PC-3 (cell line): ENCODE results near the gene TUBB. TPM values are rescaled to one million over a fixed set of nuclear protein-coding genes. Genes with fewer than 3 reads are reported as not detected.

ENCODE experiments used
- ATAC-seq: fragments of 200-7000 bp; cut with Tn5 transposase; 2 replicates; pipeline ENCODE4 v1.9.1; 2020; ENCODE audit warnings: mild to moderate bottlenecking, moderate library complexity
- BruUV-seq: library from RNA; stranded (reverse); fragments of 400-500 nt; replicated peaks from 2 replicates; lab custom pipeline; 2021; lab: Mats Ljungman, UMichigan
- CTCF ChIA-PET: fragments of 300-600 bp; sonication (Branson Sonifier 250); formaldehyde crosslinking; loops from one replicate; lab custom pipeline; 2022; ENCODE audit warnings: antibody characterized with exemption; lab: Charles Lee
- POLR2A ChIA-PET: fragments of 300-600 bp; sonication (Branson Sonifier 250); formaldehyde crosslinking; loops from one replicate; lab custom pipeline; 2022; ENCODE audit warnings: antibody characterized with exemption; ENCODE audit not compliant: unreplicated experiment; lab: Charles Lee
- DNase-seq: peaks from one replicate; pipeline ENCODE4 v3.0.0-alpha.2; 2015
- H2AFZ ChIP-seq: fragments of 300-600 bp; sonication (generic); 2 replicates; pipeline ENCODE4 v1.6.0; 2016; ENCODE audit warnings: antibody characterized with exemption, low read length
- H3F3A ChIP-seq: fragments of 300-600 bp; sonication (generic); one replicate; pipeline ENCODE4 v1.6.0; 2017; ENCODE audit warnings: antibody characterized with exemption, low read length, control low read depth, mild to moderate bottlenecking; ENCODE audit not compliant: unreplicated experiment
- H3K27ac ChIP-seq: fragments of 300-600 bp; sonication (generic); 2 replicates; pipeline ENCODE4 v1.5.1; 2016; ENCODE audit warnings: mild to moderate bottlenecking, low read length
- H3K27me3 ChIP-seq: fragments of 300-600 bp; sonication (generic); 2 replicates; pipeline ENCODE4 v1.6.1; 2016; ENCODE audit warnings: low read length, mixed read lengths
- H3K36me3 ChIP-seq: fragments of 300-600 bp; sonication (generic); 2 replicates; pipeline ENCODE4 v1.6.1; 2016; ENCODE audit warnings: low read depth, mixed run types, low read length, mixed read lengths
- H3K4me1 ChIP-seq: fragments of 300-600 bp; sonication (generic); 2 replicates; pipeline ENCODE4 v1.5.1; 2016; ENCODE audit warnings: low read length; ENCODE audit not compliant: insufficient read depth
- H3K4me2 ChIP-seq: fragments of 300-600 bp; sonication (generic); 2 replicates; pipeline ENCODE4 v1.6.0; 2016; ENCODE audit warnings: low read length
- H3K4me3 ChIP-seq: fragments of 300-600 bp; sonication (generic); 2 replicates; pipeline ENCODE4 v1.5.1; 2016; ENCODE audit warnings: mild to moderate bottlenecking, low read length, mixed read lengths
- H3K79me2 ChIP-seq: fragments of 300-600 bp; sonication (generic); 2 replicates; pipeline ENCODE4 v1.6.1; 2017; ENCODE audit warnings: low read length, mixed read lengths
- H3K9ac ChIP-seq: fragments of 300-600 bp; sonication (generic); 2 replicates; pipeline ENCODE4 v1.6.0; 2016; ENCODE audit warnings: mild to moderate bottlenecking, low read length
- H3K9me2 ChIP-seq: fragments of 300-600 bp; sonication (generic); replicated peaks from 2 replicates; pipeline ENCODE4 v1.6.1; 2016; ENCODE audit warnings: mixed run types, low read length, mixed read lengths
- H3K9me3 ChIP-seq: fragments of 300-600 bp; sonication (generic); 2 replicates; pipeline ENCODE4 v1.6.1; 2016; ENCODE audit warnings: low read length, mixed read lengths
- H4K20me1 ChIP-seq: fragments of 300-600 bp; sonication (generic); 2 replicates; pipeline ENCODE4 v1.6.1; 2016; ENCODE audit warnings: low read length, mixed read lengths
- EZH2 ChIP-seq: fragments of 300-600 bp; sonication (generic); IDR thresholded peaks from one replicate; pipeline ENCODE4 v1.6.1; 2017; ENCODE audit warnings: antibody characterized with exemption, mild to moderate bottlenecking, low read length; ENCODE audit not compliant: unreplicated experiment
- EZH2phosphoT487 ChIP-seq: fragments of 300-600 bp; sonication (generic); IDR thresholded peaks from 2 replicates; pipeline ENCODE4 v1.6.1; 2018; ENCODE audit warnings: mild to moderate bottlenecking, antibody characterized with exemption, low read length, borderline replicate concordance
- intact Hi-C: fragments of 100-400 bp; cut with micrococcal nuclease; formaldehyde crosslinking; loops from 2 replicates; pipeline ENCODE4 v1.9.0; 2023
- total RNA-seq: library from RNA; depleted of rRNA; stranded (reverse); fragments of >200 nt; gene quantifications from 2 replicates; pipeline ENCODE4 v1.2.3, GENCODE V29; 2014
- TF ChIP-seq, protein P1 (sequence below): fragments of 300-600 bp; sonication (generic); conservative IDR thresholded peaks from 2 replicates; pipeline ENCODE4 v1.5.1; 2017; ENCODE audit warnings: antibody characterized with exemption, low read depth, mild to moderate bottlenecking, low read length

Gene TUBB
- total RNA-seq, 1 experiment from 2014 or later, result 1,398 TPM

GRCh38 chr6:30689022-30689865, 30.9 kb upstream of the TUBB start:
- ChIA-PET POLR2A (interaction anchor here (0.6 kb wide), 1 partner anchor 398 kb away, joined by 6 read pairs; no protein-coding TSS in a partner anchor), CTCF (no interaction called here)
- no peak overlapping the region for H3K4me3 ChIP-seq
- intact Hi-C loops, result loop anchor here (5.0 kb wide), 1 partner anchor 133 kb away; no protein-coding TSS in a partner anchor
- ATAC-seq (no peak), DNase-seq (no peak)
- BruUV-seq, result no TSS peak
- H3K9me2 ChIP-seq, result no peaks in the 10 kb centered on the region
- peaks cover 54% of the 10 kb centered on the region for H3K79me2 ChIP-seq
- no peaks in the 10 kb centered on the region for H3K36me3 ChIP-seq
- H3K27me3 ChIP-seq, result no peaks in the 10 kb centered on the region
- no peak overlapping the region for H3K27ac ChIP-seq
- H3K4me1 ChIP-seq, result peaks cover 50% of the 10 kb centered on the region
- no peak overlapping the region for H2AFZ ChIP-seq
- no peak overlapping the region for H3K9ac ChIP-seq
- H3K4me2 ChIP-seq, result peak overlapping the region; percentile 90
- H4K20me1 ChIP-seq, result no peaks in the 10 kb centered on the region
- no peaks in the 10 kb centered on the region for H3K9me3 ChIP-seq
- TF ChIP-seq, protein P1, sequence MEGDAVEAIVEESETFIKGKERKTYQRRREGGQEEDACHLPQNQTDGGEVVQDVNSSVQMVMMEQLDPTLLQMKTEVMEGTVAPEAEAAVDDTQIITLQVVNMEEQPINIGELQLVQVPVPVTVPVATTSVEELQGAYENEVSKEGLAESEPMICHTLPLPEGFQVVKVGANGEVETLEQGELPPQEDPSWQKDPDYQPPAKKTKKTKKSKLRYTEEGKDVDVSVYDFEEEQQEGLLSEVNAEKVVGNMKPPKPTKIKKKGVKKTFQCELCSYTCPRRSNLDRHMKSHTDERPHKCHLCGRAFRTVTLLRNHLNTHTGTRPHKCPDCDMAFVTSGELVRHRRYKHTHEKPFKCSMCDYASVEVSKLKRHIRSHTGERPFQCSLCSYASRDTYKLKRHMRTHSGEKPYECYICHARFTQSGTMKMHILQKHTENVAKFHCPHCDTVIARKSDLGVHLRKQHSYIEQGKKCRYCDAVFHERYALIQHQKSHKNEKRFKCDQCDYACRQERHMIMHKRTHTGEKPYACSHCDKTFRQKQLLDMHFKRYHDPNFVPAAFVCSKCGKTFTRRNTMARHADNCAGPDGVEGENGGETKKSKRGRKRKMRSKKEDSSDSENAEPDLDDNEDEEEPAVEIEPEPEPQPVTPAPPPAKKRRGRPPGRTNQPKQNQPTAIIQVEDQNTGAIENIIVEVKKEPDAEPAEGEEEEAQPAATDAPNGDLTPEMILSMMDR, result no peak
- no peak for TF ChIP-seq EZH2
- TF ChIP-seq EZH2phosphoT487, result no peak
- no peaks in the 10 kb centered on the region for H3F3A ChIP-seq

DNA sequence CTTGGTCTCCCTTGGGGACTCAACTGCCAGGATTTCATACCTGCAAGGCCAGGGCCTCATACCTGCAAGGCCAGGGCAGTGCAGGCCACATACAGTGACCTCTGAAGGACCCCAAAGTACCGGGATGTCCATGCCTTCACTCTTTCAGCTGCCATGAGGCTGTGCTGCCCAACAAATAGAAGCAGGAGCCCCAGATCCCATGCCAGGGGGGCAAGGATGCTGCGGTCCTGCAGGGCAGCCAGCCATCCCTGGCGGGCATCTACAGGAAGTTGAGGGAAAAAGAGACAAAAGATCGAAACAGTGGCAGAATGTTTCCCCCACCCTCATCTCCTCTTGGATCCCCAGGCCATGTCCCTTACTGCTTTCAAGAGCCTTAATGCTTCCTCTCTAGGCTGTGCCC, 30.2 kb upstream of the TUBB start:
- H3K27ac ChIP-seq, result peak overlapping the region; percentile 47
- DNase-seq (no peak), ATAC-seq (no peak)
- no peaks in the 10 kb centered on the region for H3K9me3 ChIP-seq
- H3K36me3 ChIP-seq, result no peaks in the 10 kb centered on the region
- no TSS peak for BruUV-seq
- POLR2A ChIA-PET, result interaction anchor here (0.6 to 0.7 kb wide), 2 partner anchors 52 to 53 kb away, joined by 5 to 16 read pairs; partner anchors contain the start of gene FLOT1
- no peak for TF ChIP-seq EZH2phosphoT487
- TF ChIP-seq, protein P1, result no peak
- TF ChIP-seq EZH2, result no peak
- H3K9me2 ChIP-seq, result no peaks in the 10 kb centered on the region
- H3K4me2 ChIP-seq, result peak overlapping the region; percentile 90
- H3K27me3 ChIP-seq, result no peaks in the 10 kb centered on the region
- intact Hi-C loops, result loop anchor here (5.0 kb wide), 1 partner anchor 132 kb away; no protein-coding TSS in a partner anchor
- CTCF ChIA-PET, result no interaction called here
- peaks cover 47% of the 10 kb centered on the region for H3K79me2 ChIP-seq
- no peaks in the 10 kb centered on the region for H4K20me1 ChIP-seq
- no peaks in the 10 kb centered on the region for H3F3A ChIP-seq
- H3K4me1 ChIP-seq, result peaks cover 48% of the 10 kb centered on the region
- H3K4me3 ChIP-seq, result peak overlapping the region; percentile 81
- no peak overlapping the region for H2AFZ ChIP-seq
- H3K9ac ChIP-seq, result peak overlapping the region; percentile 74
